ENCODE results near the gene CYP2D6.
"Not testable (repeated sequence)": the region's sequence is repeated elsewhere in the genome, so short reads cannot be mapped to it uniquely, and the experiment has no call there.

Gene CYP2D6

GRCh38 chr22:42141307-42142057 lies 10.9 kb upstream of the CYP2D6 start:
- not testable (repeated sequence) for H3K27ac ChIP-seq (ENCODE audit: low read depth, low read length); H3K9ac ChIP-seq (ENCODE audit: low read length); H3K36me3 ChIP-seq (ENCODE audit: insufficient read depth, low read length); H3K4me1 ChIP-seq (ENCODE audit: insufficient read depth, low read length); H3K9me3 ChIP-seq (ENCODE audit: low read length); H3K4me3 ChIP-seq (ENCODE audit: low read depth in 1 of 2, low read length in 2 of 2); H3K27me3 ChIP-seq (ENCODE audit: control insufficient read depth in 1 of 2, insufficient read depth in 2 of 2, low read length in 2 of 2)

- H3K4me1 ChIP-seq (ENCODE audit: insufficient read depth, low read length); H3K27me3 ChIP-seq (ENCODE audit: control insufficient read depth in 1 of 2, insufficient read depth in 2 of 2, low read length in 2 of 2); H3K9me3 ChIP-seq (ENCODE audit: low read length); H3K27ac ChIP-seq (ENCODE audit: low read depth, low read length); H3K4me3 ChIP-seq (ENCODE audit: low read depth in 1 of 2, low read length in 2 of 2); H3K36me3 ChIP-seq (ENCODE audit: insufficient read depth, low read length); H3K9ac ChIP-seq (ENCODE audit: low read length): not testable (repeated sequence)
Observed at GRCh38 chr22:42140153-42140552, 9.5 kb upstream of the CYP2D6 start.

- not testable (repeated sequence) for H3K4me3 ChIP-seq (ENCODE audit: low read depth in 1 of 2, low read length in 2 of 2)
Observed at GRCh38 chr22:42139508-42139907, 8.9 kb upstream of the CYP2D6 start.

GRCh38 chr22:42138972-42139371 lies 8.4 kb upstream of the CYP2D6 start:
- Histone ChIP-seq H3K9me3 (ENCODE audit: low read length) (no peaks in the 10 kb centered on the region), H3K36me3 (ENCODE audit: insufficient read depth, low read length) (no peaks in the 10 kb centered on the region), H3K27me3 (ENCODE audit: control insufficient read depth in 1 of 2, insufficient read depth in 2 of 2, low read length in 2 of 2) (peaks cover 0 to 10% of the 10 kb centered on the region in 2 donors), H3K27ac (ENCODE audit: low read depth, low read length) (no peak overlapping the region), H3K4me1 (ENCODE audit: insufficient read depth, low read length) (no peaks in the 10 kb centered on the region), H3K9ac (ENCODE audit: low read length) (no peak overlapping the region), H3K4me3 (ENCODE audit: low read depth in 1 of 2, low read length in 2 of 2) (no peak overlapping the region)

More at GRCh38 chr22:42139508-42139907, 8.9 kb upstream of the CYP2D6 start:
- not testable (repeated sequence) for H3K9me3 ChIP-seq (ENCODE audit: low read length); H3K27ac ChIP-seq (ENCODE audit: low read depth, low read length); H3K36me3 ChIP-seq (ENCODE audit: insufficient read depth, low read length); H3K4me1 ChIP-seq (ENCODE audit: insufficient read depth, low read length); H3K27me3 ChIP-seq (ENCODE audit: control insufficient read depth in 1 of 2, insufficient read depth in 2 of 2, low read length in 2 of 2); H3K9ac ChIP-seq (ENCODE audit: low read length)

- no peaks in the 10 kb centered on the region for H3K36me3 ChIP-seq (ENCODE audit: insufficient read depth, low read length)
- no peak overlapping the region for H3K4me3 ChIP-seq (ENCODE audit: low read depth in 1 of 2, low read length in 2 of 2)
- H3K4me1 ChIP-seq (ENCODE audit: insufficient read depth, low read length): no peaks in the 10 kb centered on the region
- no peaks in the 10 kb centered on the region for H3K9me3 ChIP-seq (ENCODE audit: low read length)
- H3K27ac ChIP-seq (ENCODE audit: low read depth, low read length): no peak overlapping the region
- no peak overlapping the region for H3K9ac ChIP-seq (ENCODE audit: low read length)
- H3K27me3 ChIP-seq (ENCODE audit: control insufficient read depth in 1 of 2, insufficient read depth in 2 of 2, low read length in 2 of 2): peaks cover 0 to 11% of the 10 kb centered on the region in 2 donors
Observed at GRCh38 chr22:42138122-42138770, 7.6 kb upstream of the CYP2D6 start.

- not testable (repeated sequence) for H3K9me3 ChIP-seq (ENCODE audit: low read length); H3K4me1 ChIP-seq (ENCODE audit: insufficient read depth, low read length); H3K9ac ChIP-seq (ENCODE audit: low read length); H3K36me3 ChIP-seq (ENCODE audit: insufficient read depth, low read length); H3K27ac ChIP-seq (ENCODE audit: low read depth, low read length); H3K4me3 ChIP-seq (ENCODE audit: low read depth in 1 of 2, low read length in 2 of 2)
- peaks cover 0 to 11% of the 10 kb centered on the region in 2 donors for H3K27me3 ChIP-seq (ENCODE audit: control insufficient read depth in 1 of 2, insufficient read depth in 2 of 2, low read length in 2 of 2)
Observed at GRCh38 chr22:42135688-42136087, 5.1 kb upstream of the CYP2D6 start.

GRCh38 chr22:42134100-42135020 lies 3.8 kb upstream of the CYP2D6 start:
- Histone ChIP-seq H3K9me3 (ENCODE audit: low read length) (no peaks in the 10 kb centered on the region), H3K4me3 (ENCODE audit: low read depth in 1 of 2, low read length in 2 of 2) (no peak overlapping the region), H3K27ac (ENCODE audit: low read depth, low read length) (no peak overlapping the region), H3K9ac (ENCODE audit: low read length) (no peak overlapping the region), H3K36me3 (ENCODE audit: insufficient read depth, low read length) (no peaks in the 10 kb centered on the region), H3K4me1 (ENCODE audit: insufficient read depth, low read length) (no peaks in the 10 kb centered on the region), H3K27me3 (ENCODE audit: control insufficient read depth in 1 of 2, insufficient read depth in 2 of 2, low read length in 2 of 2) (peaks cover 0 to 11% of the 10 kb centered on the region in 2 donors)

GRCh38 chr22:42132457-42132856 lies 1.8 kb upstream of the CYP2D6 start:
- no peak overlapping the region for H3K27ac ChIP-seq (ENCODE audit: low read depth, low read length)
- H3K4me3 ChIP-seq (ENCODE audit: low read depth in 1 of 2, low read length in 2 of 2): no peak overlapping the region
- H3K36me3 ChIP-seq (ENCODE audit: insufficient read depth, low read length): no peaks in the 10 kb centered on the region
- H3K4me1 ChIP-seq (ENCODE audit: insufficient read depth, low read length): no peaks in the 10 kb centered on the region
- H3K9me3 ChIP-seq (ENCODE audit: low read length): no peaks in the 10 kb centered on the region
- H3K9ac ChIP-seq (ENCODE audit: low read length): no peak overlapping the region
- peaks cover 0 to 11% of the 10 kb centered on the region in 2 donors for H3K27me3 ChIP-seq (ENCODE audit: control insufficient read depth in 1 of 2, insufficient read depth in 2 of 2, low read length in 2 of 2)

- Histone ChIP-seq H3K36me3 (ENCODE audit: insufficient read depth, low read length) (no peaks in the 10 kb centered on the region), H3K27me3 (ENCODE audit: control insufficient read depth in 1 of 2, insufficient read depth in 2 of 2, low read length in 2 of 2) (peaks cover 0 to 11% of the 10 kb centered on the region in 2 donors), H3K9ac (ENCODE audit: low read length) (no peak overlapping the region), H3K4me3 (ENCODE audit: low read depth in 1 of 2, low read length in 2 of 2) (no peak overlapping the region), H3K9me3 (ENCODE audit: low read length) (no peaks in the 10 kb centered on the region), H3K4me1 (ENCODE audit: insufficient read depth, low read length) (no peaks in the 10 kb centered on the region), H3K27ac (ENCODE audit: low read depth, low read length) (no peak overlapping the region)
Observed at GRCh38 chr22:42131562-42131961, 952 bp upstream of the CYP2D6 start.

GRCh38 chr22:42130182-42130581 lies 428 bp downstream of the CYP2D6 start:
- H3K36me3 ChIP-seq (ENCODE audit: insufficient read depth, low read length); H3K4me1 ChIP-seq (ENCODE audit: insufficient read depth, low read length); H3K27ac ChIP-seq (ENCODE audit: low read depth, low read length); H3K9me3 ChIP-seq (ENCODE audit: low read length); H3K4me3 ChIP-seq (ENCODE audit: low read depth in 1 of 2, low read length in 2 of 2); H3K9ac ChIP-seq (ENCODE audit: low read length): not testable (repeated sequence)
- peaks cover 0 to 11% of the 10 kb centered on the region in 2 donors for H3K27me3 ChIP-seq (ENCODE audit: control insufficient read depth in 1 of 2, insufficient read depth in 2 of 2, low read length in 2 of 2)
